DMS153 treated with DMSO at 0.1 percent for 48 hours (cell line): Measurements from ENCODE around the gene SCAANT1.

Source experiments
- DNase-seq: peaks from one replicate; lab custom pipeline; 2025; ENCODE audit not compliant: unreplicated experiment; lab: John Stamatoyannopoulos, UW

Gene SCAANT1

GRCh38 chr3:63934041-63934866 is 22.1 kb upstream of the SCAANT1 start:
- DNase-seq: no peak

- no peak for DNase-seq
Measured at GRCh38 chr3:63933459-63933858, 21.3 kb upstream of the SCAANT1 start.

DNA sequence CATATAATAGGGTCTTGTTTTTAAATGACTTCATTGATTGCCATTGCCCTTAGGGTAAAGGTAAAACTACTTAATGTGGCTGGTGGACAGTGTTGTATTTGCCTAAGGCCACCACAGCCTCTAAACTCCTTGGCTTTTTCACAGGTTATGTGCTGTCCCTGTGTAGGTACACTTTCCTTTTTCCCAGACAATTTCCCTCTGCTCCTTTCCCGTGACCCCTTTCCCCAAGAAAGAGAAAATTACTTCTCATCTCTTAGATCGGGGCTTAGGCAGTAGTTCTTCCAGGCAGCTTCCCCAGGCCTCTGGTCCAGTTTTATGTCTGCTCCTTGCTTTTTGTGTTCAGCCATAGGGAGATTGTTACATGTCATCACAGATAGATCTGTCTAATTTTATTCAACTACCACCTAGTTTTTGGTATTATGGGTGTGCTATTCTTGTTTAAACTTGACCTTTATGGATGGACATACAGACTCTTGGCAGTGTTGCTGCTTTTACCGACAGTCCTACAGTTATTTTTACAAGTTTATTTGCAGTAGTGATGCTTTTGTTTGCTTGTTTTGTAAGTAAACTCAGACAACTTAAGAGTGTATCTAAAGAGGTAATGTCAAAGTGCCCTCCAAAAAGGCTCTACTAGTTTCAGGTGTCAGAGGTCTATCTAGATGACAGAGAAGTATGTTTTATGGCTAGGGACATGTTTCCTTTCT is 20.5 kb upstream of the SCAANT1 start:
- DNase-seq: no peak

DNA sequence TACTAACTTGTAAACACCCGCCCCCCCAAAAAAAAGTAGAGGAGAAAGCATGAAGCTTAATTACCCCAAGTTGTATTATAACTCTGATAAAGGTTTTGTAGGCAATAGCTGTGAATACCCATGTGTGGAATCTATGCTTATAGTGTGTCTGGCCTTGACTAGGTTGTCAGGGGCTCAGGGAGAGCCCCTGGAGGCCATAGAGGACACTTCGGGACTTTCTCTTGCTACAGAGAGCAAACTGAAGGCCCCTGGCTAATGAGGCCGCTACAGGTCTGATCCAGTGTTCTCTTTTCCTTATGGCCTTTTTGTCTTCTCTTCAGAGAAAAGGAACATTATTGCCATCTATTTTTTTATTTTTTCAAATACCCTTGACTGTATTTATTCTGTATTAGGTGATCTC is 19.1 kb upstream of the SCAANT1 start:
- DNase-seq: no peak

GRCh38 chr3:63927422-63928280 is 15.5 kb upstream of the SCAANT1 start:
- DNase-seq: no peak

GRCh38 chr3:63926309-63926708 is 14.1 kb upstream of the SCAANT1 start:
- no peak for DNase-seq

DNA sequence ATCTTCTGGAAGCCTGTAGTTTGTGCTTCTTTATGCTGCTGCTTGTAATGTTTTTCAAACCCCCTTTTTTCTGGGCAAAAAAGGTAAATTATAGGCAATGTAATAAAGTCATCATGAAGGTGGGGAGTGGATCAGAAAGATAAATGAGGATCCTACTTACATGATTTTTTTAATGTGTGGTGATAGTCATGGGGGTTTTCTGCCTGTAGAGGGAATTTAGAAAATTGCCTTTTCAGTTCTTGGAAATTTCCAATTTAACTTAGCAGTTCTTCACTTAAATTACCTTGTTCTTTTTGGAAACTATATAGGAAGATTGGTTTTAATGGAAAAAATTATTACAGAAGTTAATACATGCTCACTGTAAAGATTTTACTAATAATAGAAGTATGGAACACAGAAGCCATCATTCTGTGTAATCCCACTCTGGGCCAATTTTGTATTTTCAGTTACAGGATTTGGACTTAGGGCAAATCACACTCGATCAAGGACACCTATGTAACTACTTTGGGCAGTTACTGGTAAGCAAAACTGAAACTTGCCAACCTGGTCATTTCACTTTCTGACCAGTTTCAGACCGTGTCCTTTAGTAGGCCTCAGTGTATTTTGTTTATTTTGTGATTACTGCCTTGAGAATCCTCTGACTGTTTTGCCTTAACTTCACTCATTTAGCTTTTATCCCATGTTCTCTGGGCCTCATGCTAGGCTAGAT is 10.5 kb upstream of the SCAANT1 start:
- no peak for DNase-seq

GRCh38 chr3:63921741-63922482 is 9.7 kb upstream of the SCAANT1 start:
- DNase-seq: no peak

DNA sequence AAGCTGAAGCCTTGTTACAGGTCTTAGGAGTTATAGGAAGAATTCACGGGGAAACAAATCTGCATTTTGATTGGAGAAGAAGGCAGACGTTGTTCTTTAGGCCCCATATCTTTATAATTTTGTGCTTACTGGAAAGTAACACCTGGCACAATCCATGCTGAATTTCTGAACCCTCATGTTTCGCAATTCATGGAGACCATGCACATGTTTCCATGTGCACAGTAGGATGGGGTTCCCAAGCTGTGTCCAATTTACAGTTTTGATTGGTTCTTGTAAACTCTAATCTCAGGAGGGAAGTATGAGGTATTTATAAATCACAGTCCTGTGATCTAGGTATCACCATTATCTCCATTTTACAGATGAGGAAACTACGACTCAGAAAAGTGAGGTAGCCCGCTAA is 7.8 kb upstream of the SCAANT1 start:
- no peak for DNase-seq

GRCh38 chr3:63918321-63918720 is 6.1 kb upstream of the SCAANT1 start:
- no peak for DNase-seq

DNA sequence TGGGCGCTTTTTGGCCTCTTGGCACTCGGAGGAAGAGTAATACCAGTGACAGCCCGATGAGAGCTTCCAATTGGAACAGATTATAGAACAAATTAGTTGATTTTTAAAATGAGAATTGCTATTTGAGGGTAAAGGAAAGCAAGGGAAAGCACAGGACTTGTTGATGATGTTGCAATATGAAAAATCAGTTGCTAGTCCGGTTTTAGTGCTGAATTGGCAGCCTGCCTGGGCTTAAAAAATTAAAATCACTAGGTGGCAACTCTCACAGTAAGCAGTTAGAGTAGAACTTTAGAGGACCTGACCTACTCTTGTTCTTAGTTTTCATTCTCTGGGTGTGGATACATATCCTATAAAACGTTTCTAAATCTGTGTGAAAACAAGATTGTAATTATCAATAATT is 2.1 kb upstream of the SCAANT1 start:
- no peak for DNase-seq

GRCh38 chr3:63912768-63913588 is 795 bp upstream of the SCAANT1 start:
- DNase-seq: no peak

GRCh38 chr3:63911509-63911872 is 692 bp downstream of the SCAANT1 start:
- DNase-seq: no peak

- DNase-seq: no peak
Measured at GRCh38 chr3:63910891-63911290, 1.3 kb downstream of the SCAANT1 start.

- no peak for DNase-seq
Measured at GRCh38 chr3:63910001-63910400, 2.2 kb downstream of the SCAANT1 start.

DNA sequence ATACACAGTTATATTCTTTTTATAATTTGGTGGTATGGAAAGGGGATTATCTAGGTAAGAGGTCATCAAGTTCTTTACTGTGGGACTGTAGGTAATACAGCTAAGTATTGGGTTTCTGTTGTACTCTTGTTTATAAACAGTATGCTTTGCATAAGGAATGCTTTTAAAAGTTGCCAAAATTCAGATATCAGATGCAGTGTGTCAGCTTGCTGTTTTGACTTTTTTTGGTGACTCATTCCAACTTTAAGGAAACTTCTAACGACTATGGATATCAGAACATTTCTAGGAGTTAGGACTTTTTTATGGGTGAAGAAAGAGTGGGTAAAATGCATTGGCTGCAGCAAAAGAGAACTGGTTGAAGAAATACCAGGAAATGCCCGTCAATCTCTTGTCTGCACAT is 2.8 kb downstream of the SCAANT1 start:
- no peak for DNase-seq

DNA sequence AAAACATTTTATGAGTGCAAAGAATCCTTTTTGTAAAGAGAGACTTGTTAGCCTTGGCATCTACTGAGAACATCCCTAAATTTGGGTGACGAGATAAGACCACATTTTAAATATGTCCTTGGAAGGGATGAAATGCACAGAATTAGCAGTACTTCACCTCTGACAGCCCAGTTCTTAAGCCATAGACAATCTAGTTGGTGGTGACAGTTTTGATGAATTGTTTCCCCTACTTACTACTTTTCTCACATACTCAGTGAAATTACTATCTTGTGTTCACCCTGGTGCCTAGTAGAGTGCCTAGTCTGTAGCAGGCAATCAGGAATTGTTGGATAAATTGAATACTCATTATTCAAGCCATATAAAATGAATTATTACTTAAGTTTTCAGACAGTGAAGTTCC is 3.4 kb downstream of the SCAANT1 start:
- no peak for DNase-seq

DNA sequence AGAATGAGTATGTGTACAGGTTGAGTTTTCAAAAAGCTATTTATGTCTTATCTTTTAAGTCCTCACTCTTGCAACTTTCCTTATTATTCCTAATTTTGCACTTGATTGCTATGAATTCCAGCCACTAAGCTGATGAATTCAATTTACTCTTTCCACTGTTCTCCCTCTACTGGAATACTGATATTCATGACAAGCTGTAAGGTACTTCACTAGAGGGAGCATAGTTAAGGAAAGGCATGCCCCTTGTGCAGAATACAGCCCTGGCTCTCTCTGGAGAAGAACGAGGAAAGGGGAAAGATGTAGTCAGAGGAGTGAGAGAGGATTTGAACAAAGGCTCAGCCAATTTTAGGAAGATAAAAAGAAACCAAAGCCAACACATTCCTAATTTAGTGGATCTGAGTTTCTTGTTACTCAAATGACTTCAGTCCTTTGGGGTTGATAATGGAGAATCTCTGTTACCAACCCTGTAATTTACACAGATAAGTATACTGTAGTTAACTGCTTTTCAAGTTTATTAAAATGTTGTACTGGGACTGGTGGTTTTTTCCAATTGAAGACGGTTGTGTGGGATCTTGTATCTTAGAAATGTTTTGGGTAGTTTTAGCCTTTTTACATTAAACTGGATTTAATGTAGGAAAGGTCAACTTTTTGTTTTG is 4.0 kb downstream of the SCAANT1 start:
- DNase-seq: no peak
